Neural cell (in vitro differentiated cells): ENCODE data around the gene KRTAP10-11.

Experiments
- EZH2 ChIP-seq: fragments of 200-600, 300-800 bp; shearing (Covaris generic), sonication (generic); IDR thresholded peaks from 2 replicates; pipeline ENCODE4 v1.6.1; 2014; ENCODE audit warnings: antibody characterized with exemption, low read length, borderline replicate concordance, mild to moderate bottlenecking; ENCODE audit not compliant: insufficient read depth, poor library complexity, severe bottlenecking
- POLR2AphosphoS5 ChIP-seq: IDR thresholded peaks from 2 replicates; pipeline ENCODE4 v1.6.1; 2012
- SMC3 ChIP-seq: fragments of 450-650 bp; conservative IDR thresholded peaks from 2 replicates; pipeline ENCODE4 v1.6.1; 2014; ENCODE audit warnings: antibody characterized with exemption, mild to moderate bottlenecking, moderate library complexity; ENCODE audit not compliant: poor library complexity

DNA sequence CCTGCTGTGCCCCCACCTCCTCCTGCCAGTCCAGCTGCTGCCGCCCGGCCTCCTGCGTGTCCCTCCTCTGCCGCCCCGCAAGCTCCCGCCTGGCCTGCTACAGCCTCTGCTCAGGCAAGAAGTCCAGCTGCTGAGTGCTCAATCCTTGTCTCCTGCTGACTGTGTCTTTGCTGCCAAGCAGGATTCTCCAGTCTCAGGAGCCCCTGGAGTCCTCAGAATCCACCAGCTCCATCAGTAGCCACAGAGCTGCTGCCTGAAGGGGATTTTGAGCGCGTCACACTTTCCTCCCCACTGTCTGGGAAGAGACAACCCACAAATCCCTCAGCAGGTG lies 973 bp downstream of the KRTAP10-11 start:
- TF ChIP-seq SMC3, result no peak
- no peak for TF ChIP-seq POLR2AphosphoS5
- TF ChIP-seq EZH2, result no peak
